Stimulated activated CD4-positive, alpha-beta T cell treated with anti-CD3 and anti-CD28 coated beads, Interleukin-1b, Interleukin-23, amount 100 ng/mL, for 48 hours (primary cell): ENCODE results near the gene P3R3URF.

Experiments
- DNase-seq: peaks from one replicate; pipeline ENCODE4 v3.0.0-alpha.2; 2020

Gene P3R3URF

GRCh38 chr1:46131093-46131492, 45.2 kb downstream of the P3R3URF start:
- DNase-seq = no peak

- no peak for DNase-seq
Observed at GRCh38 chr1:46130606-46131005, 45.7 kb downstream of the P3R3URF start.

GRCh38 chr1:46130121-46130520, 46.2 kb downstream of the P3R3URF start:
- DNase-seq = no peak

- no peak for DNase-seq
Observed at GRCh38 chr1:46128344-46128743, 47.9 kb downstream of the P3R3URF start.
